Eye (tissue), 1 donor: ENCODE results near the gene CCDC188.

Experiments used
- DNase-seq: peaks from one replicate; pipeline ENCODE4 v3.0.0-alpha.2; 2015

Gene CCDC188

GRCh38 chr22:20131859-20132685 lies 18.8 kb downstream of the CCDC188 start:
- no peak for DNase-seq

- no peak for DNase-seq
Measured at GRCh38 chr22:20131597-20131858, 19.3 kb downstream of the CCDC188 start, which contains the start of gene ZDHHC8. TSS of gene ZDHHC8 (plus strand) at chr22:20131804. CDS start at chr22:20131948, 144 bp downstream.

DNA sequence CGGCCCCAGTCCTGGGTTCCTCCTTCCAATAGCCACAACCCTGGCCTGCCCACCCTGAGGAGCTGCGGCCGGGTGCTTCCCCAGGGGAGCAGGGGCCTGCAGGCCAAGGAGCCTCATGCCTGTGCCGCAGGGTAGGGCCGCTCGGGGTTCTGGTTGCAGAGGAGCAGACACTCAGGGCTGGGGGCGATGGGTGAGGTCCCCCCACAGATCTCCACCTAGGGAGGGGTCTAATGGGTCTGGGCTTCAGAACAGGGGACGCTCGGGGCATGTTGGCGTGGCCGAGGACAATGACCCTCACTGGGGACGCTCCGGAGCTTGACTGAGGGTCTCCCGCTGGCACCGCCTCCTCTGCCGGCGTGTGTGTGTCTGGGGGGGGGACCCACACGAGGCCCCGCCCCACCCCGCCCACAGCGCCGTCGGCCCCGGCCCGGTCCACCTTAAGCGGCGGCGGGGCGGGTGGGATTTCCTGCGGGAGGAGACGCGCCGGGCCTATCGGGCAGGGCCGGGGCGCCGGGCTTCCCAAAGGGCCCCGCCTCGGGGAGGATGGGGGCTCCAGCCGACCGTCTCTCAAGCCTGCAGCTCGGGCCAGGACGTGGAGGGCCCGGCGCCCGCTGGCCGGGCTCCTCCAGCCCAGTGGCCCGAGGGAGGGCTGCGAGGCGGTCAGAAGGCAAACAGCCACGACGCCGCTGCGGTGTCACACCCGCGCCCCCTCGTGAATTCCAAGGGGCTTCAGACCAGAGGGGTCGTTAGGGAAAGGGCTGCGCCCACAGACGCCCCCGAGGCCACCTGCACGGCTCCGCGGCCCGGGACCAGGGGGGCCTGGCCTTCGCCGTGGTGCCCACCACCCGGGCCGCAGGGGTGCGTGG lies 19.9 kb downstream of the CCDC188 start:
- peak; percentile 92 for DNase-seq

- no peak for DNase-seq
Measured at GRCh38 chr22:20130319-20130718, 20.5 kb downstream of the CCDC188 start.

DNA sequence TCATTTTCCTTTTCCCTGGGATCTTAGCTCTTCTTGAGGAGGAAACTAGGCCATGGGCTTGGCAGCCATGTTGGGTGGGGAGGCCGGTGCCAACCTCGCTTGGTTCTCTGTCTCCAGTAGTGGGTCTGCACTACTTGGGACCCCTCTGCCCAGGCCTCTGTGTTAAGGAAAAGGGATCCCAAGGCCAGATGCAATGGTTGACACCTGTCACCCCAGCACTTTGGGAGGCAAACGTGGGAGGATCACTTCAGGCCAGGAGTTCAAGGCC lies 21.2 kb downstream of the CCDC188 start:
- no peak for DNase-seq

- peak; percentile 29 for DNase-seq
Measured at GRCh38 chr22:20128902-20129746, 21.7 kb downstream of the CCDC188 start.

GRCh38 chr22:20128619-20128901 lies 22.3 kb downstream of the CCDC188 start:
- DNase-seq = no peak

DNA sequence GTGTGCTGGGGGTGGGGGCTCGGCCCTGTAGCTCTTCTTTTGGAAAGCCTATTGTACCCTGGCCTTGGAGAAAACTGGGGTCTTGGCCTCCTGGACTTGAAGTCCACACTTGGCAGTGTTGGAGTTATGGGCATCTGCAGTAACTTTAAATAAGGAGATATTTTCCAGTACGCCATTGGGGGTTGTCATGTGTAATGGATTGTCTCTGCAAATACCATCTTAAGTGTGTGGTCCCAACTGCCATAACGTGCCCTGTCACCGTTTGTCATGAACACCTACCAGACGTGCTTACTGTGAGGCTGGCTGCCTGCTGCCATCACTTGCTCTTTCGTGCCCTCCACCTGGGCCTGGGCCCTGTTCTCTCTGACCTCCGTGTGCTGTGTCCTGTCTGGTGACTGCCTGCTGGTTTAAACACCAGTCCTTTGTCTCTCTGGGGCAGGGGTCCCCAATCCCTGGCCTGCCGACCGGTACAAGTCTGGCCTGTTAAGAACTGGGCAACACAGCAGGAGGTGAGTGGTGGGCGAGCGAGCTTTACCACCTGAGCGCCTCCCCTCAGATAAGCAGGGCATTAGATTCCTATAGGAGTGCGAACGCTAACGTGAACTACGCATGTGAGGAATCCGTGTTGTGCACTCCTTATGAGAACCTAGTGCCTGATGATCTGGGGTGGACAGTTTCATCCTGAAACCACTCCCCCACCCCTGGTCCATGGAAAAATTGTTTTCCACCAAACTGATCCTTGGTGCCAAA lies 22.8 kb downstream of the CCDC188 start:
- DNase-seq = no peak

- DNase-seq = no peak
Measured at GRCh38 chr22:20127318-20127868, 23.5 kb downstream of the CCDC188 start.

DNA sequence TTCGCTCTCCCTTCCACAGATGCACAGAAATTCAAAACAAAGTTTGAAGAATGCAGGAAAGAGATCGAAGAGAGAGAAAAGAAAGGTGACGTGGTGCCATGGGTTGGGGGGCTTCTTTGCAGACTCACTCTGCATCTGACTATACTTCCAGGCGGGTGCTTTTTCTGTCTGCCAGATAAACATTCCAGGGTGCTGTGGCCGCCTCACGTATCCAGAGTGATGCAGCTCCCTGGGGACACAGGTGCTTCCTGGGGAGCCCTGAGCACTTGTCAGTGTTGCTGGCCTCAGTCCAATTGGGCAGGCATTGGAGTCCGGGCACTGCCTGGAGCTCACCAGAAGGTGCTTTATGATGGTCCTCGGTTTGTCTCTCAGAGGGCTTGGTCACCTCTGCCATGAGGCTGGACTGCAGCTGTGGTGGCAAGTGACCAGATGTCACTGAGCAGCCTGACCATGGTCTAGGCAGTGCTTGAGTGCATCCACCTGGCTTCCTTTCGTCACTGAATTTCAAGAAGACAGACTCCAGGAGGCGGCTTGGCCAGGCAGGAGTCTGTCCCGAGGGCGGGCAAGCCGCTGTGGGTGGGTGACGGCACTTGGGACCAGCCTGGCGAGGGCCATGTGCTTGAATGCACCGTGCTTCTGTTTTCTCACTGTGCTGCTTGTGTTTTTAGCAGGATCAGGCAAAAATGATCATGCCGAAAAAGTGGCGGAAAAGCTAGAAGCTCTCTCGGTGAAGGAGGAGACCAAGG lies 24.4 kb downstream of the CCDC188 start:
- DNase-seq = no peak

DNA sequence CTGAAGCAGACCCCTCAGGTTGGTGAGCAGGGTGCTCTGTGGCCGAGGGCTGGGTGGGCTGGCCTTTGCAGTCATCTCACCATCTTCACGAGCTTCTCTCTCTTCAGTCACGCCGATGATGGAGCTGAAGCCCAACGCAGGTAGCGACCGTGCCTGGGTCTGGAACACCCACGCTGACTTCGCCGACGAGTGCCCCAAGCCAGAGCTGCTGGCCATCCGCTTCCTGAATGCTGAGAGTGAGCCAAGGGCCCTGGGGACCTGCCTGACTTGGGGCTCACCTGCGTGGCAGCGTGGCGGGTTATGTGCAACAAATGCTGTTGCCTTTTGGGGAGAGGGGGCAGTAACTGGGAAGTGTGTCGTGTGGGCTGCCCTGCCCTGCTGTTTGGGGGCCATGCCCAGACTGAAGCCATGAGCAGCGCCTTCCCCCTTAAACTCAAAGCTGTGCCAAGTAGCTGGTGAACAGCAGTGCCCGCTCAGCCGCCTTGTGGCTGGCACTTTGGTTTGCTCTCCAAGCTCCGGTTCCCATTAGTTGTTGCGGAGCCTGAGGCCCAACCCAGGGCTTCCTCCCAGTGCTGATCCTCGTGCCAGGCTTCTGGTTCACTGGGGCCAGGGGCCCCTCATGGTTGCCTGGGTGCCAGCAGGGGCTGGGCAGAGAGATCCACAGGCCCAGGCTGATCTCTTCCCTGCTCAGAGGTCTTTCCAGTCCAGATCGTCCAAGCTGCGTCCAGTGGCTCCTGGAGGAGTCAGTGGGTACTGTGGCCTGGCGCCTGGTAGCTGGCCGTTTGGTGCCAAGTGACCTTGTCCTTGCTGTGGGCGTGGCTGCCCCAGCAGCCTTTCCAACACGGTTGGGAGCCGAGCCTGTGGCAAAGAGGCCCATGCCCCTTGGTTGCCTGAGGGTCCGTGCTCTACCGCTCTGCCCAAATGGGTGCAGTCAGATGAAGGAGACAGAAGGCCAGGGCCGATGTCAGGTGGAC lies 25.4 kb downstream of the CCDC188 start:
- no peak for DNase-seq

DNA sequence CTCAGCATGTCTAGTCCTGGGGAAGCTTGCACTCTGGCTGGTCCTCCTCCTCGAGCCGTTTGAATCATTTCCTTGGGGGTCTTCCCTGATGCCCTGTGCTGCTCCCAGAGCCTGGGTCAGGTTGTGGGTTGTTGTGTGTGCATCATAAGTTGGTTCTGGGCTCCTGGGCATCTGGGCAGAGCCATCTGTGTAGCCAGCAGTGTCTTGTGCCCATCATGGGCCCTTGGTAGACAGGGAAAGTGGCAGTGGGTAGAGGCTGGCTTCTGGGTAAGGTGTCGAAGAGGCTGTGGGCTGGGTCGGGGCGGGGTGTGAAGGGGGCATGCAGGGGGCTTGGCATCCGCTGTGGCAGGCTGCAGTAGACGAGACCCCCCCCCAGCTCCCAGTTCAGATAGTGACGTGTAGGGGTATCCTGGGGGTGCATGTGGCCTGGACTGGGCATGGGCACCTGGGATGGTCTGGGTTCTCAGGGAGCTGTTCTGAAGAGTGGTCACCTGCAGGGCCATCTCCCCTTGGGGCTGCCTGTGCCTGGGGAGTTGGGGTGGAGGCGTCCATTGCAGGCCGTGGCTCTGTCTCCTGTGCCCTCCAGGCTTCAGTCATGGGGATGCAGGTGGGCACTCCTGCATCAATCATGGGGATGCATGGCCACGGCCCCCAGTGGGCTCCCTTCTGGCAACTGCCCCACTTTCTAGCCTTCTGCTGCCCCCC lies 26.6 kb downstream of the CCDC188 start:
- DNase-seq = no peak

DNA sequence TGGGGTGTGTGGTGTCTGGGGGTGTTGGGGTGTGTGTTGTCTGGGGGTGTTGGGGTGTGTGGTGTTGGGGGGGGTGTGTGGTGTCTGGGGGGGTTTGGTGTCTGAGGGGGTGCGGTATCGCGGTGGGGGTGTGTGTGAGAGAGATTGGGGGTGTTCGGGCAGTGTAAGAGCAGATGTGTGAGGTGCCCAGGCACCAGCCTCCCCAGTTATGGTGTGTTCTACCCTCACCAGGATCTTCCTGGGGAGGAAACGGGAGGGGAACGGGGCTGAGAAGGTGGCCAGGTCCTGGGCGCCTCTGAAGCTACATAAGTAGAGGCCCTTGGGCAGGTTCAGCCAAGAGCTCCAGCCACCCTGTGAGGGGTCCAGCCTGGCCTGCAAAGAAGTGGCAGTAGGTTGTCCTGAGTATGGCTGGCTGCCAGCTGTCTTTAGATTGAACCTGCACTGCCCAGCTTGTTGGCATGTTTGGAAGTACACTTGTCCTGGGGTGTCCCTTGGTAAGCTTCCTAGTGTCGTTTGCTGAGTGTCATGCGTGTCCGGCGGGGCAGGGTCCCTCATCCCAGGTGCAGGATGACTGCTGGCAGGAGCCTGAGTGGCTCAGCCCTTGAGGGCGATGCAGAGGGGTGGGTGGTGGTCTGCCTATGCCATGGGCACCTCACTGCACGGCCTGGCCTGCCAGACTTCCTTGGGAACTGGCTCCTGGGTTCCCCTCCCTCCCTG lies 27.3 kb downstream of the CCDC188 start:
- no peak for DNase-seq

DNA sequence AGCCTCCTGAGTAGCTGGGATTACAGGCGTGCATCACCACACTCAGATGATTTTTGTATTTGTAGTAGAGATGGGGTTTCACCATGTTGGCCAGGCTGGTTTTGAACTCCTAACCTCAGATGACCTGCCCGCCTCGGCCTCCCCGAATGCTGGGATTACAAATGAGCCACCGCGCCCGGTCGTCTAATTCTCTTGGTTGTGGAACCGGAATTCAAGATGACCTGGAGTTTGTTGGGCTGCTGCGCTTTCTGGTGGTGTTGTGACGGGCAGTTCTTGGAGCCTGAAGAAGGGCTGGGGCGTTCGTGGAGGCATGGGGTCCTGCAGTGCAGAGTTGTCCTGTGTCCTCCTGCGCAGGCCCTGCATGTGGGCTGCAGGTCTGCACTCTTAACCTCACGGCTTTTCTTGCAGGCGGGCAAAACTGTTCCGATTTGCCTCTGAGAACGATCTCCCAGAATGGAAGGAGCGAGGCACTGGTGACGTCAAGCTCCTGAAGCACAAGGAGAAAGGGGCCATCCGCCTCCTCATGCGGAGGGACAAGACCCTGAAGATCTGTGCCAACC lies 28.9 kb downstream of the CCDC188 start:
- DNase-seq = no peak

- DNase-seq = no peak
Measured at GRCh38 chr22:20118300-20119020, 32.4 kb downstream of the CCDC188 start.

DNA sequence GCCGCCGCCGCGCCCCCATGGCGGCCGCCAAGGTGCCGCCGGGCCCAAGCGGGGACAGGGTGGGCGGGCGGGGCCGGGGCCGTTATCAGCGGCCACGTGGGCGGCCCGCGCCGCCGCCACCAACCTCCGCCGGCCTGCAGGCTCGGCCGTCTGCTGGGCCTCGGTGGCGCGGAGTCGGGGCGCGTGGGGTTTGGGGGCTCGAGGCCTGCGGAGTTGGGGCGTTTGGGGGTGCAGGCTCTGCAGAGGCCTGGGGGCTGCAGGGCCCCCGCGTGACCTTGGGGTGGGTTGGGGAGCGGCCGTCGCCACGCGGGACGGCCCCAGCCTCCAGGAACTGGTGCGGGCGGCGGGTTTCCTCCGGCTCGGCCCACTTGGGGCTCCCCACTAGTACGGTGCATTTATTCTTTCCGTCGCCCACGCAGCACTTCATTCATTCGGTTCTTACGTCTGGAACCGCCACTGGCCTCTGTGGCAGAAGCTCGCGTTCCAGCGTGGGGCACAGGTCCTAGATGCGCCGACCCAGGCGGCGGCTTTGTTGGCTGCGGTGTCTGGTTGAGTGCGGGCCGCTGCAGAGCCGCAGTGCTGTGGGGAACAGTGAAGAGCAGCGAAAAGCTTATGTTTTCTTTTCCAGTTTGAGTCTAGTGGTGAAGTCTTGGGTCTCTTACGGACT lies 33.1 kb downstream of the CCDC188 start:
- DNase-seq = peak; percentile 46

GRCh38 chr22:20116951-20117632 lies 33.8 kb downstream of the CCDC188 start, which contains the start of gene TRMT2A:
TSS of gene TRMT2A (minus strand) at chr22:20117226. CDS start at chr22:20116906, 320 bp downstream.
- peak; percentile 99 for DNase-seq
